ENCODE measurements around the gene ZNF569. TPM values are rescaled to one million over a fixed set of nuclear protein-coding genes. Genes with fewer than 3 reads are reported as not detected.
"Not testable (repeated sequence)": the region's sequence is repeated elsewhere in the genome, so short reads cannot be mapped to it uniquely, and the experiment has no call there.

Gene ZNF569
- total RNA-seq, 1 donor from 2014 or later: 3.5 TPM

GRCh38 chr19:37467608-37468090, 405 bp upstream of the ZNF569 start:
- Mint-ChIP-seq H3K27ac (peak overlapping the region; percentile 89), H3K27me3 (ENCODE audit: low read depth) (no peaks in the 10 kb centered on the region), H3K4me3 (ENCODE audit: low read depth) (peak overlapping the region; percentile 86), H3K36me3 (ENCODE audit: low read depth) (peaks cover 45% of the 10 kb centered on the region), H3K4me1 (ENCODE audit: low read depth) (peaks cover 19% of the 10 kb centered on the region), H3K9me3 (peaks cover 21% of the 10 kb centered on the region)
- intact Hi-C loops (cut with micrococcal nuclease): loop anchor here (1.0 to 10.0 kb wide), 12 partner anchors 96 to 1253 kb away; partner anchors contain the start of genes ZFP30, ZNF146, ZNF345 and ZNF383
- DNase-seq (ENCODE audit: low spot score): no peak

GRCh38 chr19:37466277-37466797, 907 bp downstream of the ZNF569 start:
- intact Hi-C loops (cut with micrococcal nuclease): loop anchor here (2.0 to 10.0 kb wide), 9 partner anchors 128 to 1252 kb away; partner anchors contain the start of genes ZNF146, ZNF345, ZNF383 and ZNF420
- Mint-ChIP-seq H3K4me3 (ENCODE audit: low read depth) (peak overlapping the region; percentile 86), H3K4me1 (ENCODE audit: low read depth) (peaks cover 19% of the 10 kb centered on the region)

GRCh38 chr19:37452500-37453245, 14.6 kb downstream of the ZNF569 start:
- Mint-ChIP-seq H3K27me3 (ENCODE audit: low read depth) (no peaks in the 10 kb centered on the region), H3K36me3 (ENCODE audit: low read depth) (peaks cover 50% of the 10 kb centered on the region), H3K4me1 (ENCODE audit: low read depth) (no peaks in the 10 kb centered on the region), H3K27ac (no peak overlapping the region), H3K4me3 (ENCODE audit: low read depth) (no peak overlapping the region), H3K9me3 (peaks cover 90% of the 10 kb centered on the region)
- DNase-seq (ENCODE audit: low spot score): no peak
- intact Hi-C loops (cut with micrococcal nuclease): no loop called here

More at GRCh38 chr19:37466277-37466797, 907 bp downstream of the ZNF569 start:
- Mint-ChIP-seq H3K27me3 (ENCODE audit: low read depth) (no peaks in the 10 kb centered on the region), H3K36me3 (ENCODE audit: low read depth) (peaks cover 45% of the 10 kb centered on the region), H3K27ac (peak overlapping the region; percentile 89), H3K9me3 (peaks cover 21% of the 10 kb centered on the region)
- no peak for DNase-seq (ENCODE audit: low spot score)

GRCh38 chr19:37413313-37414084, 53.7 kb downstream of the ZNF569 start:
- peaks cover 87% of the 10 kb centered on the region for H3K9me3 Mint-ChIP-seq
- intact Hi-C loops (cut with micrococcal nuclease): no loop called here
- H3K4me1 Mint-ChIP-seq (ENCODE audit: low read depth): no peaks in the 10 kb centered on the region
- H3K4me3 Mint-ChIP-seq (ENCODE audit: low read depth): no peak overlapping the region
- no peaks in the 10 kb centered on the region for H3K27me3 Mint-ChIP-seq (ENCODE audit: low read depth)
- no peak overlapping the region for H3K27ac Mint-ChIP-seq
- peaks cover 45% of the 10 kb centered on the region for H3K36me3 Mint-ChIP-seq (ENCODE audit: low read depth)
- DNase-seq (ENCODE audit: low spot score): no peak

GRCh38 chr19:37412700-37413099, 54.5 kb downstream of the ZNF569 start:
- Mint-ChIP-seq H3K4me1 (ENCODE audit: low read depth) (no peaks in the 10 kb centered on the region), H3K27me3 (ENCODE audit: low read depth) (no peaks in the 10 kb centered on the region), H3K27ac (no peak overlapping the region), H3K9me3 (peaks cover 87% of the 10 kb centered on the region), H3K4me3 (ENCODE audit: low read depth) (no peak overlapping the region), H3K36me3 (ENCODE audit: low read depth) (peaks cover 39% of the 10 kb centered on the region)
- DNase-seq (ENCODE audit: low spot score): no peak
- intact Hi-C loops (cut with micrococcal nuclease): no loop called here

GRCh38 chr19:37406140-37406846, 61.0 kb downstream of the ZNF569 start:
- intact Hi-C loops (cut with micrococcal nuclease); H3K36me3 Mint-ChIP-seq (ENCODE audit: low read depth); H3K27ac Mint-ChIP-seq; H3K4me1 Mint-ChIP-seq (ENCODE audit: low read depth); DNase-seq (ENCODE audit: low spot score); H3K27me3 Mint-ChIP-seq (ENCODE audit: low read depth); H3K4me3 Mint-ChIP-seq (ENCODE audit: low read depth): not testable (repeated sequence)
- peaks cover 90% of the 10 kb centered on the region for H3K9me3 Mint-ChIP-seq

GRCh38 chr19:37403403-37403802, 63.8 kb downstream of the ZNF569 start:
- DNase-seq (ENCODE audit: low spot score): no peak
- no peaks in the 10 kb centered on the region for H3K36me3 Mint-ChIP-seq (ENCODE audit: low read depth)
- H3K9me3 Mint-ChIP-seq: peaks cover 87% of the 10 kb centered on the region
- no peaks in the 10 kb centered on the region for H3K4me1 Mint-ChIP-seq (ENCODE audit: low read depth)
- intact Hi-C loops (cut with micrococcal nuclease): no loop called here
- no peak overlapping the region for H3K4me3 Mint-ChIP-seq (ENCODE audit: low read depth)
- H3K27ac Mint-ChIP-seq: no peak overlapping the region
- no peaks in the 10 kb centered on the region for H3K27me3 Mint-ChIP-seq (ENCODE audit: low read depth)

- Mint-ChIP-seq H3K36me3 (ENCODE audit: low read depth) (no peaks in the 10 kb centered on the region), H3K9me3 (peaks cover 77% of the 10 kb centered on the region), H3K27me3 (ENCODE audit: low read depth) (no peaks in the 10 kb centered on the region), H3K27ac (no peak overlapping the region), H3K4me1 (ENCODE audit: low read depth) (no peaks in the 10 kb centered on the region), H3K4me3 (ENCODE audit: low read depth) (no peak overlapping the region)
- intact Hi-C loops (cut with micrococcal nuclease): no loop called here
- no peak for DNase-seq (ENCODE audit: low spot score)
These were observed 66.2 kb downstream of the ZNF569 start for GRCh38 chr19:37401078-37401477.

GRCh38 chr19:37391399-37391798, 75.8 kb downstream of the ZNF569 start:
- DNase-seq (ENCODE audit: low spot score); H3K4me3 Mint-ChIP-seq (ENCODE audit: low read depth); H3K4me1 Mint-ChIP-seq (ENCODE audit: low read depth); H3K27ac Mint-ChIP-seq; H3K27me3 Mint-ChIP-seq (ENCODE audit: low read depth); intact Hi-C loops (cut with micrococcal nuclease): not testable (repeated sequence)
- peaks cover 30% of the 10 kb centered on the region for H3K36me3 Mint-ChIP-seq (ENCODE audit: low read depth)
- H3K9me3 Mint-ChIP-seq: peaks cover 78% of the 10 kb centered on the region

GRCh38 chr19:37389234-37389633, 78.0 kb downstream of the ZNF569 start:
- Mint-ChIP-seq H3K27me3 (ENCODE audit: low read depth) (no peaks in the 10 kb centered on the region), H3K9me3 (peaks cover 83% of the 10 kb centered on the region), H3K4me1 (ENCODE audit: low read depth) (no peaks in the 10 kb centered on the region), H3K4me3 (ENCODE audit: low read depth) (no peak overlapping the region), H3K36me3 (ENCODE audit: low read depth) (peaks cover 48% of the 10 kb centered on the region), H3K27ac (no peak overlapping the region)
- no peak for DNase-seq (ENCODE audit: low spot score)
- intact Hi-C loops (cut with micrococcal nuclease): no loop called here

GRCh38 chr19:37370880-37371661, 96.2 kb downstream of the ZNF569 start, which contains the start of gene ZNF527:
Gene ZNF527, plus strand, starts transcription at chr19:37371099. Its CDS starts 3,100 bp downstream, at chr19:37374199.
- peaks cover 8% of the 10 kb centered on the region for H3K36me3 Mint-ChIP-seq (ENCODE audit: low read depth)
- H3K27ac Mint-ChIP-seq: peak within 1 kb of the TSS; percentile 79
- intact Hi-C loops (cut with micrococcal nuclease): loop anchor here (1.0 to 10.0 kb wide), 7 partner anchors 54 to 886 kb away; partner anchors contain the start of genes SIPA1L3, WDR87, ZNF566 and ZNF569
- peak; percentile 96 for DNase-seq (ENCODE audit: low spot score)
- H3K9me3 Mint-ChIP-seq: peaks cover 28% of the 10 kb centered on the region
- H3K27me3 Mint-ChIP-seq (ENCODE audit: low read depth): no peaks in the 10 kb centered on the region
- H3K4me1 Mint-ChIP-seq (ENCODE audit: low read depth): peaks cover 11% of the 10 kb centered on the region
- peak within 1 kb of the TSS; percentile 90 for H3K4me3 Mint-ChIP-seq (ENCODE audit: low read depth)

Measured in activated T-helper 2 cell treated with anti-CD3 and anti-CD28 coated beads, Interferon-gamma antibody, Interleukin-2, Interleukin-4, amounts not matched to agents 10 μg/mL and 5 μg/mL and 100 μg/mL, durations not matched to agents 14 hours and 24 hours and 36 hours (primary cell).